WERI-Rb-1 (cell line): Measurements from ENCODE around the gene EIF5.

Source experiments
- DNase-seq: peaks from one replicate; pipeline ENCODE4 v3.0.0-alpha.2; 2020
- H3K27ac ChIP-seq: fragments of 250-450 bp; sonication (Bioruptor Pico); 2 replicates; pipeline ENCODE4 v1.5.1; 2020; ENCODE audit warnings: mild to moderate bottlenecking, moderate library complexity
- H3K27me3 ChIP-seq: fragments of 250-450 bp; sonication (Bioruptor Pico); 2 replicates; pipeline ENCODE4 v1.5.1; 2021; ENCODE audit warnings: mild to moderate bottlenecking, low read depth, moderate library complexity; ENCODE audit not compliant: insufficient read depth, severe bottlenecking
- H3K36me3 ChIP-seq: fragments of 250-450 bp; sonication (Bioruptor Pico); 2 replicates; pipeline ENCODE4 v1.5.1; 2020; ENCODE audit warnings: mild to moderate bottlenecking, moderate library complexity
- H3K4me3 ChIP-seq: 2 replicates; pipeline ENCODE4 v1.5.1; 2011; ENCODE audit warnings: low read depth, mild to moderate bottlenecking, control low read depth, low read length
- H3K9me3 ChIP-seq: fragments of 250-450 bp; sonication (Bioruptor Pico); 2 replicates; pipeline ENCODE4 v1.5.1; 2021; ENCODE audit warnings: mild to moderate bottlenecking, moderate library complexity; ENCODE audit not compliant: severe bottlenecking
- TF ChIP-seq, protein P1 (sequence below): IDR thresholded peaks from 2 replicates; pipeline ENCODE4 v1.5.1; 2011; ENCODE audit warnings: low read depth, mild to moderate bottlenecking, control low read depth, inconsistent platforms, low read length

The EIF5 gene

DNA sequence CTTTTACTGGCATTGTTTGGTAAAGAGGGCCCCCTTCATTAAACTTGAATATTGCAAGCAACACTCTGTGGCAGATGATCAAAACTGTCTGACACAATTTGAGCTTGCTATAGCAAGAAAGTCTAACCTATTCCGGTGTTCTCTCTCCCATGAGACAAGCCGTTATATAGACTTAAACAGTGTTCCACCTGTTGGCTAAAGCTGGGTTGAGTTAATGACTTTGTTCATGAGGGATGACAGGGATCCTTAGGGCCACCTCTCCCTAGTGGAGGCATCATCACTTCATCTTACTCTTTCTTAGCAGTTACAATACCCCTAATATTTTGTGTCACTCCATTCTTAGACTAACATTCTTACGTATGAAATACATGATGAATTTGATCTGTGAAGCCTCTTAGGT lies 3.8 kb downstream of the EIF5 start:
- no peak for DNase-seq
- H3K27me3 ChIP-seq, result no peaks in the 10 kb centered on the region
- H3K9me3 ChIP-seq, result no peaks in the 10 kb centered on the region
- peaks cover 87% of the 10 kb centered on the region for H3K36me3 ChIP-seq
- TF ChIP-seq, protein P1, sequence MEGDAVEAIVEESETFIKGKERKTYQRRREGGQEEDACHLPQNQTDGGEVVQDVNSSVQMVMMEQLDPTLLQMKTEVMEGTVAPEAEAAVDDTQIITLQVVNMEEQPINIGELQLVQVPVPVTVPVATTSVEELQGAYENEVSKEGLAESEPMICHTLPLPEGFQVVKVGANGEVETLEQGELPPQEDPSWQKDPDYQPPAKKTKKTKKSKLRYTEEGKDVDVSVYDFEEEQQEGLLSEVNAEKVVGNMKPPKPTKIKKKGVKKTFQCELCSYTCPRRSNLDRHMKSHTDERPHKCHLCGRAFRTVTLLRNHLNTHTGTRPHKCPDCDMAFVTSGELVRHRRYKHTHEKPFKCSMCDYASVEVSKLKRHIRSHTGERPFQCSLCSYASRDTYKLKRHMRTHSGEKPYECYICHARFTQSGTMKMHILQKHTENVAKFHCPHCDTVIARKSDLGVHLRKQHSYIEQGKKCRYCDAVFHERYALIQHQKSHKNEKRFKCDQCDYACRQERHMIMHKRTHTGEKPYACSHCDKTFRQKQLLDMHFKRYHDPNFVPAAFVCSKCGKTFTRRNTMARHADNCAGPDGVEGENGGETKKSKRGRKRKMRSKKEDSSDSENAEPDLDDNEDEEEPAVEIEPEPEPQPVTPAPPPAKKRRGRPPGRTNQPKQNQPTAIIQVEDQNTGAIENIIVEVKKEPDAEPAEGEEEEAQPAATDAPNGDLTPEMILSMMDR, result no peak
- H3K4me3 ChIP-seq, result no peak overlapping the region
- H3K27ac ChIP-seq, result no peak overlapping the region

DNA sequence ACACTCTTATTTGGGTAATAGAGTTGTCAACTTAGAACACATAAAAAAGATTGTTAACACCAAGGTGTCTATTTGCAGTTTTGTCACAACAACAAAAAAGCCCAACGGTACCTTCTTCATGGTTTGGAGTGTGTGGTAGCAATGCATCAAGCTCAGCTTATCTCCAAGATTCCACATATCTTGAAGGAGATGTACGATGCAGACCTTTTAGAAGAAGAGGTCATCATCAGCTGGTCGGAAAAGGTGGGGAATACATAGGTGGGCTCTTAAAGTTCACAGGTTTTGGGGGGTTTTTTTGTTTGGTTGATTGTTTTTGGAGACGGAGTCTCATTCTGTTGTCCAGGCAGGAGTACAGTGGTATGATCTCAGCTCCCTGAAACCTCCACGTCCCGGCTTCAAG lies 5.5 kb downstream of the EIF5 start:
- Histone ChIP-seq H3K36me3 (peaks cover 97% of the 10 kb centered on the region), H3K27me3 (no peaks in the 10 kb centered on the region)

DNA sequence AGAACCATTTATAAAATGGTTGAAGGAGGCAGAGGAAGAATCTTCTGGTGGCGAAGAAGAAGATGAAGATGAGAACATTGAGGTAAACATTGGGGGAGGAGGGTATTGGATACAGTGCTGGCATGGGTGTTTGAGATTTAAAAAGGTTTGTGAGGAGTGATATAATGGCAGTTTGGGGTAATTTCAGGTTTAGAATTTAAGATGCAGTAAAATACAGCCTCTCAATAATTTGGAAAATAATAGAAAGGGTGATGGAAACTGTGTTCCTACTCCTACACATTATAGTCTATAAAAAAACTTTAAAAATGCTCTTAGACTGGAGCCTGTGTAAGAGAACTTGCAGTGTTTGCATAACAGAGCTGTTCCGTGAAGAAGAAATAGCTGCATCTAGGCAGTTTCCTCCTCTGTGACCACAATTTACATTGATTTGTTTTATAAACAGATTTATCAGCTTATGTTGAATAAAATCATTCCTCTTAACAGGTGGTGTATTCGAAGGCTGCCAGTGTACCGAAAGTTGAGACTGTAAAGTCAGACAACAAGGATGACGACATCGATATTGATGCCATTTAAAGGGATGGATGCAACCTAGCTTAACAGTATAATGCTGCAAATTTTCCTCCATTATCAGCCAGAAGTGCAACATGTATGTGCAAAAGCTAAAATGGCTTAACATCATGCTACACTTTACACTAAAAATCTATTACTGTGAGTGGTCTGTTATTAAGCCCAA lies 6.6 kb downstream of the EIF5 start:
- Histone ChIP-seq H3K36me3 (peaks cover 94% of the 10 kb centered on the region), H3K9me3 (no peaks in the 10 kb centered on the region), H3K27me3 (no peaks in the 10 kb centered on the region), H3K27ac (no peak overlapping the region), H3K4me3 (no peak overlapping the region)
- TF ChIP-seq, protein P1, result no peak
- DNase-seq, result no peak

More for the DNA sequence above, 5.5 kb downstream of the EIF5 start:
- no peaks in the 10 kb centered on the region for H3K9me3 ChIP-seq
- no peak overlapping the region for H3K27ac ChIP-seq
- no peak for DNase-seq
- TF ChIP-seq, protein P1, result no peak
- H3K4me3 ChIP-seq, result no peak overlapping the region

DNA sequence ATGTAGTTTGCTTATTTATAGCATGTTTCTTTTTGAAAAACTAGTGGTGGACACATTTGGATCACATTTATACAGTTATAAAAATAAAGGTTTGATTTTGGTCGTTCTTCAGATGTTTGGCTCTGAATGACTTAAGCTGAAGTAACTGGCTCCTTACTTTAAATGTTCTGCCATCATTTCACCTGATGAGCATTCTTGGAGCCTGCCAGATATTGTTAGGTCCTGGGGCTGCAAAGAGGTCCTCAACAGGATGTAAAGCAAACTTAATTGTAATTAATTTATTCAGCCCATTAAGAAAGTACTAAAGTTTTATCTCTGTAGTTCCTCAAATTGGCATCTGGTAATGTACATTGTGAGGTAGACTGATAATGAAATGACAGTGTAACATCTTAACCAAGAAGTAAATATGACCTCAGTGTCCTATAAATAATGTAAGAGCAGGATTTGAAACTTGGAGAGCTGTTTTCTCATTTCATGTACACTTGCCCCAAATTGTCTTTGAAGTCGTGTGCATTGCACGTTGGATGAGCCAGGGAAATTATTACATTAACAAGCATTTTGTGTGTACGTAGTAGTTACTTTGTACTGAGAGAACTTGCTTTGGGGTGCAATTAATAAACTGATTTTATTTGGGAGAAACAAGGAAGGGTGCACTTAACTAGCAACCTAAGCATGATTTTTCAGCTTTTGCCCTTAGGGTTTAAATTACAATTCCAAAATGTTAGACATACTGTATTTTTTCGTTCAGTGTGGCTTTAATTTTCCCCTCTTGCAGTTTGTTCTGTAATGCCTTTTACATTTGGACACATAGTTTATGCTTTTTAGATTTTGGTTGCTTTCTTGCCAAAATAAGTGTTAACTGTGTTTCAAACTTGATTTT lies 7.5 kb downstream of the EIF5 start:
- no peak overlapping the region for H3K27ac ChIP-seq
- DNase-seq, result no peak
- no peaks in the 10 kb centered on the region for H3K9me3 ChIP-seq
- TF ChIP-seq, protein P1, result no peak
- H3K36me3 ChIP-seq, result peaks cover 86% of the 10 kb centered on the region
- no peak overlapping the region for H3K4me3 ChIP-seq
- H3K27me3 ChIP-seq, result no peaks in the 10 kb centered on the region

DNA sequence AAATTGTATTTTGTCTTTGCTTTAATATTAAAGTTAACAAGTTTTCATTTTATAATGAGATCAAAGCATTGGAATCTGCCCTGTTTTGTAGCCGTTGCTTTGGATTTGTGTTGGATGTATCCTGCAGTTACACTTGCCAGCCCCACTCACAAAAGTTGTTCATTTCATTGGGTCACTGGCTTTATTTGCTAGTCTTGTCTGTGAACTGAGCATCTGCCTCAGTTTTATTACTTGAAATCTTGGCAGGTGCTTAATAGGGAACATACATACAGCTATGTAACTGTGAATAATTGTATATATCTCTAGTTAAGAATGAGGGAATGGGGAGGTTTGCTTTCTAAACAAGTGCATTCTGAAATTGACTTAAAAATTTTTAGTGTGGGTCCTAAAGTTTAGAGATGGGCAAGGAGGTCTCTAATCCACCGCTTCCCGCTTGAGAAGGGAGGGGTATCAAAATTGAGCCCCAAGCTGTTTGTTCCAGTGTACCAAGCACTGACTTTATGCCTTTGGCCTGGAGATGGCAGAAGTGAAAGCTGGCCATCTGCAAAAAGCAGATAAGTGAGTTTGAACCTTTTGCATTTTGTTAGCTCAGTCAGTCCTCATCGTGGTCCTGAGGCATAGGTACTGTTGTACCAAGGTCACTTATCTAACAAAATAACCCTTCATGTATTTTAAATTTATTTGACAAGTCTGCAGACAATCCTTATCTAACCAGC lies 9.3 kb downstream of the EIF5 start:
- Histone ChIP-seq H3K9me3 (no peaks in the 10 kb centered on the region), H3K27ac (no peak overlapping the region), H3K27me3 (no peaks in the 10 kb centered on the region), H3K36me3 (peaks cover 67% of the 10 kb centered on the region), H3K4me3 (no peak overlapping the region)
- TF ChIP-seq, protein P1, result no peak
- DNase-seq, result no peak
